Measurements from ENCODE around the gene ECE1. TPM values are rescaled to one million over a fixed set of nuclear protein-coding genes. Genes with fewer than 3 reads are reported as not detected.

The ECE1 gene
- total and polyA plus RNA-seq, 2 of the 8 experiments (the other 6 are each of a cell fraction or from before 2014, with no cell fraction given), result 21.4 to 36.8 TPM

GRCh38 chr1:21234779-21235178 lies 55.5 kb downstream of the ECE1 start:
- ChIA-PET CTCF (ENCODE audit: partially characterized antibody) (interaction anchor here (0.6 to 5.6 kb wide), 12 partner anchors 9 to 361 kb away, joined by 3 to 201 read pairs (median 24); no protein-coding TSS in a partner anchor), POLR2A (ENCODE audit: partially characterized antibody) (interaction anchor here (0.6 kb wide), 1 partner anchor 202 kb away, joined by 3 read pairs; no protein-coding TSS in a partner anchor)
- Histone ChIP-seq H4K5ac (ENCODE audit: insufficient read length, low read depth, low read length) (no peak overlapping the region), H2AK5ac (ENCODE audit: low read depth, low read length) (no peak overlapping the region), H3K23me2 (ENCODE audit: low read depth, low read length) (no peaks in the 10 kb centered on the region), H4K8ac (ENCODE audit: extremely low read depth, insufficient read depth, low read length) (no peak overlapping the region), H2BK15ac (ENCODE audit: low read length) (no peak overlapping the region), H2BK12ac (ENCODE audit: low read depth, low read length) (no peak overlapping the region), H3K18ac (ENCODE audit: extremely low read depth, low read length) (no peak overlapping the region), H3K4ac (replicated peaks; ENCODE audit: insufficient read length, low read depth, low read length) (no peak overlapping the region), H3K4me2 (ENCODE audit: insufficient read depth in 1 of 2, low read depth in 2 of 2, low read length in 2 of 2) (no peak overlapping the region), H3K56ac (replicated peaks; ENCODE audit: insufficient read length, low read depth, low read length) (no peak overlapping the region), H2BK5ac (ENCODE audit: low read depth, low read length) (no peak overlapping the region), H3K36me3 (ENCODE audit: control insufficient read depth in 2 of 4, insufficient read depth in 4 of 4, low read length in 3 of 4) (no peaks in the 10 kb centered on the region; a peak in 3 of 8 replicates), H4K20me1 (replicated peaks in 1 of 2; ENCODE audit: control insufficient read depth in 1 of 2, insufficient read depth in 2 of 2, low read length in 2 of 2) (peaks cover 0 to 2% of the 10 kb centered on the region in 2 experiments), H3K23ac (ENCODE audit: insufficient read length) (no peak overlapping the region), H3K14ac (ENCODE audit: insufficient read length) (no peak overlapping the region), H3K9me3 (ENCODE audit: insufficient read depth in 2 of 2, low read depth in 1 of 2, low read length in 1 of 2) (no peaks in the 10 kb centered on the region), H2BK20ac (ENCODE audit: low read length) (no peak overlapping the region), H3K4me3 (ENCODE audit: extremely low read depth in 1 of 4, insufficient read depth in 2 of 4, low read depth in 3 of 4, low read length in 4 of 4) (no peak overlapping the region), H3K27ac (ENCODE audit: low read depth, low read length) (no peak overlapping the region), H3K79me2 (ENCODE audit: control insufficient read depth in 1 of 2, insufficient read depth in 2 of 2, low read length in 2 of 2) (no peaks in the 10 kb centered on the region), H4K91ac (replicated peaks; ENCODE audit: insufficient read length, low read length) (no peak overlapping the region), H3K27me3 (replicated peaks in 1 of 4; ENCODE audit: control insufficient read depth in 3 of 4, extremely low read depth in 1 of 4, insufficient read depth in 3 of 4, low read length in 3 of 4) (no peaks in the 10 kb centered on the region), H2BK120ac (replicated peaks; ENCODE audit: low read depth, low read length) (no peak overlapping the region), H3K9ac (replicated peaks in 1 of 4; ENCODE audit: extremely low read depth in 1 of 4, low read depth in 3 of 4, low read length in 3 of 4) (no peak overlapping the region), H3K4me1 (replicated peaks in 1 of 4; ENCODE audit: control insufficient read depth in 3 of 4, insufficient read depth in 4 of 4, low read length in 3 of 4) (peaks cover 0 to 8% (median 4%) of the 10 kb centered on the region in 4 experiments; a peak in 4 of 7 replicates), H2AFZ (ENCODE audit: low read length) (no peak overlapping the region), H3K79me1 (ENCODE audit: low read depth, low read length) (no peaks in the 10 kb centered on the region)
- WGBS, 2 experiments (ENCODE audit: extremely low coverage in 1 of 2, insufficient coverage in 1 of 2, insufficient read length in 1 of 2, insufficient replicate concordance in 2 of 2, low coverage in 1 of 2, low lambda C conversion rate in 2 of 2, missing lambda C conversion rate in 1 of 2), result 87% methylated on average over 4 of the region's 4 CpGs; no CpG with 5 or more reads in 1 of the 2 experiments
- FAIRE-seq (no peak), DNase-seq (ENCODE audit: low read depth in 1 of 2, low spot score in 2 of 2) (no peak)
- TF ChIP-seq SIN3A (conservative IDR thresholded peaks at IDR 0.05 in 1 of 2, IDR thresholded peaks at IDR 0.05 in 1 of 2; ENCODE audit: low read depth in 1 of 2, low read length in 2 of 2) (no peak), CBX5 (IDR thresholded peaks at IDR 0.05; ENCODE audit: low read depth, low read length) (no peak), GTF2F1 (IDR thresholded peaks at IDR 0.05; ENCODE audit: borderline replicate concordance, low read depth, low read length) (no peak), CREB1 (IDR thresholded peaks at IDR 0.05) (no peak), CHD2 (IDR thresholded peaks at IDR 0.05; ENCODE audit: low read length) (no peak), JUN (IDR thresholded peaks at IDR 0.05; ENCODE audit: low read depth, low read length) (no peak), CBX8 (IDR thresholded peaks at IDR 0.05; ENCODE audit: borderline replicate concordance, low read depth, low read length) (no peak), BACH1 (IDR thresholded peaks at IDR 0.05; ENCODE audit: low read length) (no peak), ASH2L (IDR thresholded peaks at IDR 0.05; ENCODE audit: low read length) (no peak), NANOG (IDR thresholded peaks at IDR 0.05; ENCODE audit: insufficient read depth, low read depth, low read length, poor library complexity, severe bottlenecking) (no peak), MAX (IDR thresholded peaks at IDR 0.05) (no peak), MAFK (IDR thresholded peaks at IDR 0.05; ENCODE audit: low read depth, low read length) (no peak)
- TF ChIP-seq, protein P1, sequence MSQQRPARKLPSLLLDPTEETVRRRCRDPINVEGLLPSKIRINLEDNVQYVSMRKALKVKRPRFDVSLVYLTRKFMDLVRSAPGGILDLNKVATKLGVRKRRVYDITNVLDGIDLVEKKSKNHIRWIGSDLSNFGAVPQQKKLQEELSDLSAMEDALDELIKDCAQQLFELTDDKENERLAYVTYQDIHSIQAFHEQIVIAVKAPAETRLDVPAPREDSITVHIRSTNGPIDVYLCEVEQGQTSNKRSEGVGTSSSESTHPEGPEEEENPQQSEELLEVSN (IDR thresholded peaks at IDR 0.05), result no peak
